T-helper 17 cell (primary cell): ENCODE data around the gene GPR75. TPM values are rescaled to one million over a fixed set of nuclear protein-coding genes. Genes with fewer than 3 reads are reported as not detected.
"Not testable (repeated sequence)": the region's sequence is repeated elsewhere in the genome, so short reads cannot be mapped to it uniquely, and the experiment has no call there.

ENCODE experiments used
- ATAC-seq: fragments of 150-1000 bp; cut with Tn5 transposase; 2 replicates; pipeline ENCODE4 v1.10.0; 2021; ENCODE audit warnings: mild to moderate bottlenecking, moderate library complexity
- DNase-seq, 3 donors: peaks; one replicate each; pipeline versions ENCODE4 v3.0.0 to v3.0.0-alpha.2; 2020 to 2021
- H3K9me3 ChIP-seq: one replicate; pipeline ENCODE4 v1.7.0; 2013; ENCODE audit warnings: low read length, mild to moderate bottlenecking; ENCODE audit not compliant: control insufficient read depth, poor library complexity, severe bottlenecking
- H3K27ac Mint-ChIP-seq: one replicate; pipeline ENCODE4 v1.8.0; 2022; ENCODE audit warnings: mild to moderate bottlenecking, moderate library complexity, mixed read lengths
- H3K27me3 Mint-ChIP-seq: one replicate; pipeline ENCODE4 v1.8.0; 2022; ENCODE audit warnings: mixed read lengths
- H3K36me3 Mint-ChIP-seq: one replicate; pipeline ENCODE4 v1.8.0; 2022; ENCODE audit warnings: low read depth, mixed read lengths
- H3K4me1 Mint-ChIP-seq: one replicate; pipeline ENCODE4 v1.8.0; 2022; ENCODE audit warnings: mild to moderate bottlenecking, mixed read lengths
- H3K4me3 Mint-ChIP-seq: one replicate; pipeline ENCODE4 v1.8.0; 2022; ENCODE audit warnings: mild to moderate bottlenecking, moderate library complexity, mixed read lengths
- total RNA-seq, 4 donors: library from RNA in 2 of 4; stranded (reverse) in 2 of 4; gene quantifications; one replicate each; pipeline ENCODE4 v1.2.3 and lab custom pipeline; 2022 to 2026

GPR75 gene
- total RNA-seq, 2 donors from 2014 or later: 1.8 to 2.7 TPM

DNA sequence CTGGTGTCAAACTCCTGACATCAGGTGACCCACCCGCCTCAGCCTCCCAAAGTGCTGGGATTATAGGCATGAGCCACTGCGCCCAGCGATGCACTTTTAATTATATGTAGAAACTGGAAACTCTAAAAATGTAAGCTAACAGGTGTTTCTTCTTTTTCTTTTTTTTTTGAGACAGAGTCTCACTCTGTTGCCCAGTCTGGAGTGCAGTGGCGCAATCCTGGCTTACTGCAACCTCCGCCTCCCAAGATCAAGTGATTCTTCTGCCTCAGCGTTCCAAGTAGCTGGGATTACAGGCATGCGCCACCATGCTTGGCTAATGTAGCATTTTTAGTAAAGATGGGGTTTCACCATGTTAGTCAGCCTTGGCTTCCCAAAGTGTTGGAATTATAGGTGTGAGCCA is 18.1 kb downstream of the GPR75 start:
- not testable (repeated sequence) for ATAC-seq, H3K4me3 Mint-ChIP-seq, H3K4me1 Mint-ChIP-seq, H3K9me3 ChIP-seq, H3K27me3 Mint-ChIP-seq, DNase-seq, H3K27ac Mint-ChIP-seq, H3K36me3 Mint-ChIP-seq

- Mint-ChIP-seq H3K4me1 (peaks cover 7% of the 10 kb centered on the region), H3K4me3 (no peak overlapping the region)
- ATAC-seq: no peak
Observed at GRCh38 chr2:53840580-53840979, 19.2 kb downstream of the GPR75 start.

DNA sequence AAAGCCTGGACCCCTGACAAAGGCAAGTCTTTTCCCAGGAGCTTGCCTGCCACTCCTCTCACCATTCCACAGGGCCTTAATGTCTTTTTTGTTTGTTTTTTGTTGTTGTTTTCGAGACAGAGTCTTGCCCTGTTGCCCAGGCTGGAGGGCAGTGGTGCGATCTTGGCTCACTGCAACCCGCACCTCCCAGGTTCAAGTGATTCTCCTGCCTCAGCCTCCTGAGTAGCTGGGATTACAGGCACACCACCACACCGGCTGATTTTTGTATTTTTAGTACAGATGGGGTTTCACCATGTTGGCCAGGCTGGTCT is 29.8 kb downstream of the GPR75 start:
- not testable (repeated sequence) for H3K9me3 ChIP-seq, DNase-seq

More at GRCh38 chr2:53840580-53840979, 19.2 kb downstream of the GPR75 start:
- no peak for DNase-seq
- Mint-ChIP-seq H3K27me3 (no peaks in the 10 kb centered on the region), H3K36me3 (no peaks in the 10 kb centered on the region), H3K27ac (no peak overlapping the region)
- no peaks in the 10 kb centered on the region for H3K9me3 ChIP-seq

DNA sequence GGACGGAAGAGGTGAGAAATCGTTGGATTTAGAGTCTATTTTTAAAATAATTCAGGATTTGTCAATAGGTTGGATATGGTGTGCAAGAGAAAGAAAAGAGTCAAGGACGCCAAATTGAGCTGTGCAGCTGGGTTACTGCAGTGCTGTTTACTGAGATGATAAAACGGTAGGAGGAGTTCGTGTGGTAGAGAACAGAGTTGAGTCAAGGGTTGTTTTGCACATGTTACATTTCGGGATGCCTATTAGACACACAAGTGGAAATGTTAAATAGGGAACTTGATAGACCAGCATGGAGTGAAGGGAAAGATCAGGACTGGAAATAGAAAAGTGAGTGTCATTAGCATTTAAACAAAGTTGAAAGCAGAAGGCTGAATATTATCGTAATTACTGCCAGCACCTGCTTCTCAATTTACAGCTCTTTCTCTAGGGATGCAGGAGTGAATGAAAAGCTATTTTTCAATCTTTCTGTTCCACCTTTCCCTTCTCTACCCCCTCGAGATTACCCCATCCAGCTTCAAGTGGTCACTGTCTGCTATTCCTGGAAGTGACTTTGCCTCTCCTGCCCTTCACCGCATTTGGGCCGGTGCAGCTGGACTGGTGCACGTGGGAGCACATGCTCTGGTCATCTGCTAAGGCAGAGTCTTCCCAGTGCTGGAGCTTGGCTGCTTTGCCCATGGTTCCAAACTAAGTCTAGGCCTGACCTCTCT is 30.3 kb downstream of the GPR75 start:
- Mint-ChIP-seq H3K27ac (no peak overlapping the region), H3K4me3 (no peak overlapping the region), H3K4me1 (no peaks in the 10 kb centered on the region), H3K36me3 (no peaks in the 10 kb centered on the region), H3K27me3 (no peaks in the 10 kb centered on the region)
- no peak for ATAC-seq
- H3K9me3 ChIP-seq: no peaks in the 10 kb centered on the region
- DNase-seq: no peak

More for the DNA sequence above, 29.8 kb downstream of the GPR75 start:
- ATAC-seq, H3K4me1 Mint-ChIP-seq, H3K4me3 Mint-ChIP-seq, H3K36me3 Mint-ChIP-seq, H3K27ac Mint-ChIP-seq, H3K27me3 Mint-ChIP-seq: not testable (repeated sequence)

GRCh38 chr2:53828331-53828730 is 31.4 kb downstream of the GPR75 start:
- Mint-ChIP-seq H3K4me1 (no peaks in the 10 kb centered on the region), H3K36me3 (no peaks in the 10 kb centered on the region), H3K4me3 (no peak overlapping the region), H3K27ac (no peak overlapping the region), H3K27me3 (no peaks in the 10 kb centered on the region)
- no peaks in the 10 kb centered on the region for H3K9me3 ChIP-seq
- DNase-seq (no peak), ATAC-seq (no peak)

GRCh38 chr2:53827398-53828175 is 32.2 kb downstream of the GPR75 start:
- H3K9me3 ChIP-seq: no peaks in the 10 kb centered on the region
- DNase-seq (no peak), ATAC-seq (no peak)
- Mint-ChIP-seq H3K4me3 (no peak overlapping the region), H3K27me3 (no peaks in the 10 kb centered on the region), H3K36me3 (no peaks in the 10 kb centered on the region), H3K4me1 (no peaks in the 10 kb centered on the region), H3K27ac (no peak overlapping the region)

DNA sequence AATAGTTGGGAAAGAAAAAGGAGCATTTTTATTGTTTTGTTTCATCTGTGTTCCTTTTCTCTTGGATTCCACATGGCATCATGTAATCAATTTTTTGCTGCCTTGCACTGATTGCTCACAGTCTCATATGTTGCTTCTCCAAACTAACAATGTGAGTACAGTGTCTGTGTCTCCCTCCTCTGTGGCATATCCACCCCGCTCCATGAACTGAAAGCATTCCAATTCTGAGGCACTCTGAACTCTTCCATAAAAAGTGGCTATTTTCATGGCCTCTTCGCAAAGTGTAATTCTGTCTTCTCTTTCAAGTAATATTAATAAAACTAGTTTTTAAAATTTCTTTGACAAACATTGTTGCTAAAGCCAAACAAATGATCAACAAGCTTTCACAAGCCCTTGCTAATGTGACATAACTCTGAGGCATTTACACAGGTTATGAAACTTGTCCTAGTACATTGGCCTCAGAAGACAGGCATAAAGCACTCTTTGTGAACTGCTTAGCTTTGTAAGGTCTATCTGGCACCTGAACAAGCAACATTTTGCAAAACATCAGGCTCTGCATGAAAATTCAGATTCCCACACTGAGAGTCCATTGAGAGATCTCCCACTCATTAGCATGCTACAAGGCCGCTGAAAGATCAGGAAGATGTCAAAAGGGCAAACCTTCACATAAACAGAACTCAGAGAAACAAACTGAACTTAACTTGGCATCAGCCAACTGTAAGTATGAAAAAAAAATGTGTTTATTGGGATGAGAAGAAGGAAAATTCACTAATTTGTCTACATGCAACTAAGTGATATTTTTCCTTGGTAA is 33.0 kb downstream of the GPR75 start:
- H3K4me3 Mint-ChIP-seq: no peak overlapping the region
- H3K36me3 Mint-ChIP-seq: no peaks in the 10 kb centered on the region
- DNase-seq (no peak), ATAC-seq (no peak)
- H3K27me3 Mint-ChIP-seq: no peaks in the 10 kb centered on the region
- no peaks in the 10 kb centered on the region for H3K4me1 Mint-ChIP-seq
- H3K27ac Mint-ChIP-seq: no peak overlapping the region
- H3K9me3 ChIP-seq: no peaks in the 10 kb centered on the region

DNA sequence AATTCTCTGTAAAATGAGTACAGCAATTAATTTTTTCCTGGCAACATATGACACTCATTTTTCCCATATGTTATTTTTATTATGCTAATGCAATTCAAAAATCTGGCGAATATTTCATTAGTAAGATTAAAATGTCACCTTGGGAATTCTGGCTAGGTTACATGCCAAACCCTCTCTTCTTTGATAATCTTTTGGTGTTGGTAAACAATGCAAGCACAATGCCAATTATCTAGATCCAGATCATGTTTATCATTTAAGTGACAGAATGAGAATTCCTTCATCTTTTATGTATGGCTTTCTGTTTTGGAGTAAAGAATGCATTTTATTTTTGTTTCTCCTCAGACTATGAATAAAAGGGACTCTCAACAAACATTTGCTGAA is 33.7 kb downstream of the GPR75 start:
- H3K4me3 Mint-ChIP-seq: no peak overlapping the region
- no peaks in the 10 kb centered on the region for H3K36me3 Mint-ChIP-seq
- DNase-seq (no peak), ATAC-seq (no peak)
- no peak overlapping the region for H3K27ac Mint-ChIP-seq
- H3K4me1 Mint-ChIP-seq: no peaks in the 10 kb centered on the region
- no peaks in the 10 kb centered on the region for H3K27me3 Mint-ChIP-seq
- no peaks in the 10 kb centered on the region for H3K9me3 ChIP-seq

DNA sequence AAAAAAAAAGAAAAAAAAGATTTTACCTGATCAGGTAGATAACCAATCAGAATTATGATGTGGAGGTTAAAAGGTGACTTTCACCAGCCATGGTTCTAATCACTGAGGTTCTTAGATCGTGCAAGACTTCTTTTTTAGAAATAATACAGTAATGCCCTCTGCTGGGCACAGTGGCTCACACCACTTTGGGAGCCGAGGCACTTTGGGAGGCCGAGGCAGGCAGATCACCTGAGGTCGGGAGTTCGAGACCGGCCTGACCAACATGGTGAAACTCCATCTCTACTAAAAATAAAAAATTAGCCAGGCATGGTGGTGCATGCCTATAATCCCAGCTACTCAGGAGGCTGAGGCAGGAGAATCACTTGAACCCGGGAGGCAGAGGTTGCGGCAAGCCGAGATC is 36.1 kb downstream of the GPR75 start:
- not testable (repeated sequence) for ATAC-seq, H3K4me1 Mint-ChIP-seq, H3K27ac Mint-ChIP-seq, H3K36me3 Mint-ChIP-seq, H3K27me3 Mint-ChIP-seq, H3K9me3 ChIP-seq, DNase-seq, H3K4me3 Mint-ChIP-seq

DNA sequence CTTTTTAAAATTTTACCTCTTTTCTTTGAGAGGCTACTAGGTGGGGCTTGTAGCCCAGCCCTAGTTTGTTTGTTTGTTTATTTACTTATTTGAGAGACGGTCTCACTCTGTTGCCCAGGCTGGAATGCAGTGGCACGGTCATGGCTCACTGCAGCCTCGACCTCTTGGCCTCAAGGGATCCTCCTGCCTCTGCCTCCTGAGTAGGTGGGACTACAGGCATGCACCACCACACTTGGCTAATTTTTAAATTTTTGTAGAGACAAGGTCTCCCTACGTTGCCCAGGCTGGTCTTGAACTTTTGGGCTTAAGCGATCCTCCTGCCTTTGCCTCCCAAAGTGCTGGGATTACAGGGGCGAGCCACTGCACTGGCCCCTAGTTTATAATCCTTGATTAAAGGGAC is 38.0 kb downstream of the GPR75 start:
- no peak overlapping the region for H3K4me3 Mint-ChIP-seq
- DNase-seq (no peak), ATAC-seq (no peak)
- no peaks in the 10 kb centered on the region for H3K9me3 ChIP-seq
- H3K27me3 Mint-ChIP-seq: no peaks in the 10 kb centered on the region
- H3K4me1 Mint-ChIP-seq: peaks cover 2% of the 10 kb centered on the region
- H3K27ac Mint-ChIP-seq: peak overlapping the region; percentile 32
- peaks cover under 1% of the 10 kb centered on the region for H3K36me3 Mint-ChIP-seq

DNA sequence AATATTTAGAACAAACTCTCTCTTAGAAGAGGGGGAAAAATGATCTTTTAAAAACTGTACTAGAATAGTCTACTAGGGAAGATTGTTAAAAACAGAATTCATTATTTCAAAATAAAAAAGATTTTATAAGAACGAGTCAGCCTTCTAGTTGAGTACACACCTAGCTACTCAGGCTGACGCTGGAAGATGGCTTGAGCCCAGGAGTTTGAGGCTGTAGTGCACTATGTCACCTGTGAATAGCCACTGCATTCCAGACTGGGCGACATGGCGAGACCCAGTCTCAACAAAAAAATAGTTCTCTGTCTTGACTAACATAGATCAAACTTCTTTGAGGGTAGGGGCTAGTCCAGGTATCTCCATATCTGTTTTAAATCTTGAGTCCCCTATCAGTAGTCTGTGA is 39.1 kb downstream of the GPR75 start:
- no peak for DNase-seq
- Mint-ChIP-seq H3K36me3 (peaks cover 3% of the 10 kb centered on the region), H3K4me3 (no peak overlapping the region), H3K27ac (no peak overlapping the region), H3K27me3 (no peaks in the 10 kb centered on the region), H3K4me1 (peaks cover 2% of the 10 kb centered on the region)
- ATAC-seq: no peak
- no peaks in the 10 kb centered on the region for H3K9me3 ChIP-seq

DNA sequence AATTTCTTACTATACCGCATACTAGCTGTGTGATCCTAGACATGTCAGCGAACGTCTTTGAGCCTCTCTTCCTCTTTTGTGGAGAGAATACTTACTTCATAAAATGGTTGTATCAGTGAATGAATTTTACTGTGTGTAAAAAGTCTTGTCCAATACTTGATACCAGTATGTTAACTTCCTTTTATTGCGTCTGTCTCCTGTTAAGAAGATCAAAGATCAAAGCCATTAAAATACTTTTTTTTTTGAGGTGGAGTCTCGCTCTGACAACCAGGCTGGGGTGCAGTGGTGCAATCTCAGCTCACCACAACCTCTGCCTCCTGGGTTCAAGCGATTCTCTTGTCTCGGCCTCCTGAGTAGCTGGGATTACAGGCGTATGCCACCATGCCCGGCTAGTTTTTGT is 39.7 kb downstream of the GPR75 start:
- ATAC-seq (no peak), DNase-seq (no peak)
- Mint-ChIP-seq H3K36me3 (peaks cover 3% of the 10 kb centered on the region), H3K27ac (peak overlapping the region; percentile 24), H3K4me1 (peaks cover 2% of the 10 kb centered on the region), H3K27me3 (no peaks in the 10 kb centered on the region), H3K4me3 (no peak overlapping the region)
- no peaks in the 10 kb centered on the region for H3K9me3 ChIP-seq

- H3K27me3 Mint-ChIP-seq: no peaks in the 10 kb centered on the region
- H3K27ac Mint-ChIP-seq: peak overlapping the region; percentile 24
- DNase-seq (no peak), ATAC-seq (no peak)
- H3K9me3 ChIP-seq: no peaks in the 10 kb centered on the region
- H3K4me3 Mint-ChIP-seq: no peak overlapping the region
- peaks cover 2% of the 10 kb centered on the region for H3K4me1 Mint-ChIP-seq
- H3K36me3 Mint-ChIP-seq: peaks cover 3% of the 10 kb centered on the region
Observed at GRCh38 chr2:53819634-53820033, 40.1 kb downstream of the GPR75 start.
